HepG2 (cell line): Measurements from ENCODE around the gene LASP1. TPM values are rescaled to one million over a fixed set of nuclear protein-coding genes. Genes with fewer than 3 reads are reported as not detected.
A peak's percentile ranks its signal among the peaks of the same experiment; 100 is the strongest.

Experiments
- ASH2L ChIP-seq: fragments of 300-600, 200-600 bp; sonication (generic); IDR thresholded peaks from 2 replicates; pipeline ENCODE4 v1.7.0; 2017; ENCODE audit warnings: low read depth, mild to moderate bottlenecking, moderate library complexity, mixed read lengths, low read length; ENCODE audit not compliant: insufficient read length
- DMAP1 ChIP-seq: IDR thresholded peaks from 2 replicates; pipeline ENCODE4 v1.6.1; 2016
- FOXA1 ChIP-seq, 2 experiments: fragments of 450-650 bp in 1 of 2; sonication (generic) in 1 of 2; formaldehyde crosslinking in 1 of 2; IDR thresholded peaks; 2 replicates each; pipeline versions ENCODE4 v1.4.0 to v1.6.1; 2016 to 2020; ENCODE audit warnings: missing genetic modification reagents in 1 of 2
- ISX ChIP-seq: sonication (generic); formaldehyde crosslinking; conservative IDR thresholded peaks from 2 replicates; pipeline ENCODE4 v1.5.0; 2020; ENCODE audit warnings: missing genetic modification reagents
- JUN ChIP-seq: sonication (generic); formaldehyde crosslinking; IDR thresholded peaks from 2 replicates; pipeline ENCODE4 v1.4.0; 2020; ENCODE audit warnings: mild to moderate bottlenecking, missing genetic modification reagents
- MLXIP ChIP-seq: sonication (generic); formaldehyde crosslinking; IDR thresholded peaks from 2 replicates; pipeline ENCODE4 v1.9.0; 2021; ENCODE audit warnings: missing genetic modification reagents, borderline replicate concordance
- NONO ChIP-seq, 2 experiments: fragments of 450-650 bp in 1 of 2; sonication (generic) in 1 of 2; formaldehyde crosslinking in 1 of 2; IDR thresholded peaks in 1 of 2; conservative IDR thresholded peaks in 1 of 2; 2 replicates each; pipeline versions ENCODE4 v1.6.1 to v1.8.0; 2017 to 2022; ENCODE audit warnings: mild to moderate bottlenecking in 1 of 2, missing genetic modification reagents in 1 of 2, moderate library complexity in 1 of 2
- NR0B2 ChIP-seq: sonication (generic); formaldehyde crosslinking; IDR thresholded peaks from 2 replicates; pipeline ENCODE4 v1.4.0; 2020; ENCODE audit warnings: mild to moderate bottlenecking, missing genetic modification reagents
- THAP7 ChIP-seq: sonication (generic); formaldehyde crosslinking; IDR thresholded peaks from 2 replicates; pipeline ENCODE4 v1.8.1; 2023; ENCODE audit warnings: mild to moderate bottlenecking, missing genetic modification reagents
- ZBTB39 ChIP-seq: sonication (generic); formaldehyde crosslinking; IDR thresholded peaks from 2 replicates; pipeline ENCODE4 v1.5.0; 2020; ENCODE audit warnings: missing genetic modification reagents
- ZFP37 ChIP-seq: sonication (generic); formaldehyde crosslinking; IDR thresholded peaks from 2 replicates; pipeline ENCODE4 v1.4.0; 2020; ENCODE audit warnings: missing genetic modification reagents, borderline replicate concordance
- ZNF710 ChIP-seq: sonication (generic); formaldehyde crosslinking; IDR thresholded peaks from 2 replicates; pipeline ENCODE4 v1.5.0; 2020; ENCODE audit warnings: mild to moderate bottlenecking, missing genetic modification reagents, borderline replicate concordance
- ZNF782 ChIP-seq: sonication (generic); formaldehyde crosslinking; IDR thresholded peaks from 2 replicates; pipeline ENCODE4 v1.4.0; 2020; ENCODE audit warnings: missing genetic modification reagents, mild to moderate bottlenecking, borderline replicate concordance
- polyA plus RNA-seq, 8 experiments: library from polyadenylated mRNA; depleted of rRNA in 3 of 8; stranded (reverse) in 7 of 8; unstranded in 1 of 8; fragments of >200 nt; fragmentation: Illumina TruSeq in 4 of 8; extraction: Trizol in 4 of 8; gene quantifications; 2 replicates each; pipeline versions ENCODE4 v1.2.1 to v1.2.3, GENCODE V29; 2011 to 2016; ENCODE audit warnings: low read depth in 4 of 8, missing spikeins in 1 of 8, mixed read lengths in 1 of 8; ENCODE audit not compliant: insufficient read depth in 1 of 8
- total RNA-seq, 5 experiments: library from RNA; depleted of rRNA; stranded (reverse); fragments of >200 nt; fragmentation: Illumina TruSeq; extraction: Trizol; gene quantifications; 2 replicates each; pipeline ENCODE4 v1.2.3, GENCODE V29; 2016; ENCODE audit warnings: low read depth in 1 of 5
- TF ChIP-seq, protein P1 (sequence below): sonication (generic); formaldehyde crosslinking; IDR thresholded peaks from 2 replicates; pipeline ENCODE4 v1.8.1; 2023; ENCODE audit warnings: mild to moderate bottlenecking, inconsistent platforms, moderate library complexity, missing genetic modification reagents, borderline replicate concordance
- TF ChIP-seq, protein P2 (sequence below): sonication (generic); formaldehyde crosslinking; IDR thresholded peaks from 2 replicates; pipeline ENCODE4 v1.4.0; 2020; ENCODE audit warnings: mild to moderate bottlenecking, missing genetic modification reagents

The LASP1 gene
- total and polyA plus RNA-seq, 2 of the 13 experiments (the other 11 are each of a cell fraction or from before 2014, with no cell fraction given) = 70.1 to 97.0 TPM

- TF ChIP-seq ZBTB39 (no peak), THAP7 (0 out of 2 replicates have a peak, but pooled peaks have one; percentile 29), ASH2L (peak; percentile 76), ZNF710 (CRISPR knock-in tag) (peak; percentile 87), DMAP1 (CRISPR knock-in tag) (peak; percentile 13; the same call in 1 of the 2 replicates), ZNF782 (0 out of 2 replicates have a peak, but pooled peaks have one; percentile 72), NR0B2 (CRISPR knock-in tag) (peak; percentile 76; the same call in 1 of the 2 replicates), MLXIP (CRISPR knock-in tag) (no peak), JUN (CRISPR knock-in tag) (no peak), ISX (CRISPR knock-in tag) (no peak), NONO (IDR thresholded peaks at IDR 0.05) (no peak), NONO (CRISPR knock-in tag; conservative IDR thresholded peaks at IDR 0.05) (peak; percentile 72; the same call in 1 of the 2 replicates), ZFP37 (CRISPR knock-in tag) (peak; percentile 79; the same call in 1 of the 2 replicates), FOXA1 (IDR thresholded peaks at IDR 0.05) (no peak), FOXA1 (CRISPR knock-in tag; IDR thresholded peaks at IDR 0.05) (peak; percentile 27; the same call in 1 of the 2 replicates)
- TF ChIP-seq, protein P1, sequence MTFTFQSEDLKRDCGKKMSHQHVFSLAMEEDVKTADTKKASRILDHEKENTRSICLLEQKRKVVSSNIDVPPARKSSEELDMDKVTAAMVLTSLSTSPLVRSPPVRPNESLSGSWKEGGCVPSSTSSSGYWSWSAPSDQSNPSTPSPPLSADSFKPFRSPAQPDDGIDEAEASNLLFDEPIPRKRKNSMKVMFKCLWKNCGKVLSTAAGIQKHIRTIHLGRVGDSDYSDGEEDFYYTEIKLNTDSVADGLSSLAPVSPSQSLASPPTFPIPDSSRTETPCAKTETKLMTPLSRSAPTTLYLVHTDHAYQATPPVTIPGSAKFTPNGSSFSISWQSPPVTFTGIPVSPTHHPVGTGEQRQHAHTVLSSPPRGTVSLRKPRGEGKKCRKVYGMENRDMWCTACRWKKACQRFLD (CRISPR knock-in tag) = peak; percentile 21
- TF ChIP-seq, protein P2, sequence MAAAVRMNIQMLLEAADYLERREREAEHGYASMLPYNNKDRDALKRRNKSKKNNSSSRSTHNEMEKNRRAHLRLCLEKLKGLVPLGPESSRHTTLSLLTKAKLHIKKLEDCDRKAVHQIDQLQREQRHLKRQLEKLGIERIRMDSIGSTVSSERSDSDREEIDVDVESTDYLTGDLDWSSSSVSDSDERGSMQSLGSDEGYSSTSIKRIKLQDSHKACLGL (CRISPR knock-in tag) = peak; percentile 85
Measured at GRCh38 chr17:38869526-38870258, at the start of gene LASP1 (continued).
